ENCODE measurements around the gene DLGAP1. TPM values are rescaled to one million over a fixed set of nuclear protein-coding genes. Genes with fewer than 3 reads are reported as not detected.
A peak's percentile ranks its signal among the peaks of the same experiment; 100 is the strongest.

DLGAP1 gene
- total RNA-seq, 4 donors from 2014 or later = 2.0 to 4.7 (median 2.1) TPM; not detected in 1

DNA sequence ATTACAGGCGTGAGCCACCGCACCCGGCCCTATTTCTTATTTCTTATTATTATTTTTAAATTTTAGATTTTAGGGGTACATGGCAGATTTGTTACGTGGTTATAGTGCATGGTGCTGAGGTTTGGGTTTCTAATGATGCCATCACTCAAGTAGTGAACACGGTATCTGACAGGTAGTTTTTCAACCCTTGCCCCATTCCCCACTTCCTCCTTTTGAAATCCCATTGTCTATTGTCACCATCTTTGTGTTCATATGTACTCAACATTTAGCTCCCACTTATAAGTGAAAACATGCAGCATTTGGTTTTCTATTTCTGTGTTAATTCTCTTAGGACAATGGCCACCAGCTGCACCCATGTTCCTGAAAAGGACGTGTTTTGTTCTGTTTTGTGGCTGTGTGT is 965.6 kb downstream of the DLGAP1 start:
- TF ChIP-seq POLR2AphosphoS5 (IDR thresholded peaks at IDR 0.05) (no peak), POLR2A (IDR thresholded peaks at IDR 0.05) (no peak), EP300 (IDR thresholded peaks at IDR 0.05) (no peak)
- TF ChIP-seq, protein P1, sequence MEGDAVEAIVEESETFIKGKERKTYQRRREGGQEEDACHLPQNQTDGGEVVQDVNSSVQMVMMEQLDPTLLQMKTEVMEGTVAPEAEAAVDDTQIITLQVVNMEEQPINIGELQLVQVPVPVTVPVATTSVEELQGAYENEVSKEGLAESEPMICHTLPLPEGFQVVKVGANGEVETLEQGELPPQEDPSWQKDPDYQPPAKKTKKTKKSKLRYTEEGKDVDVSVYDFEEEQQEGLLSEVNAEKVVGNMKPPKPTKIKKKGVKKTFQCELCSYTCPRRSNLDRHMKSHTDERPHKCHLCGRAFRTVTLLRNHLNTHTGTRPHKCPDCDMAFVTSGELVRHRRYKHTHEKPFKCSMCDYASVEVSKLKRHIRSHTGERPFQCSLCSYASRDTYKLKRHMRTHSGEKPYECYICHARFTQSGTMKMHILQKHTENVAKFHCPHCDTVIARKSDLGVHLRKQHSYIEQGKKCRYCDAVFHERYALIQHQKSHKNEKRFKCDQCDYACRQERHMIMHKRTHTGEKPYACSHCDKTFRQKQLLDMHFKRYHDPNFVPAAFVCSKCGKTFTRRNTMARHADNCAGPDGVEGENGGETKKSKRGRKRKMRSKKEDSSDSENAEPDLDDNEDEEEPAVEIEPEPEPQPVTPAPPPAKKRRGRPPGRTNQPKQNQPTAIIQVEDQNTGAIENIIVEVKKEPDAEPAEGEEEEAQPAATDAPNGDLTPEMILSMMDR (IDR thresholded peaks at IDR 0.05) = no peak
- Histone ChIP-seq H3K36me3 (no peaks in the 10 kb centered on the region), H3K9me3 (no peaks in the 10 kb centered on the region), H3K4me1 (no peaks in the 10 kb centered on the region), H3K27me3 (no peaks in the 10 kb centered on the region), H3K4me3 (no peak overlapping the region), H3K27ac (no peak overlapping the region)
- 88% methylated on average over 6 of the region's 6 CpGs for WGBS
- no peak for DNase-seq (ENCODE audit: low spot score in 2 of 2)

DNA sequence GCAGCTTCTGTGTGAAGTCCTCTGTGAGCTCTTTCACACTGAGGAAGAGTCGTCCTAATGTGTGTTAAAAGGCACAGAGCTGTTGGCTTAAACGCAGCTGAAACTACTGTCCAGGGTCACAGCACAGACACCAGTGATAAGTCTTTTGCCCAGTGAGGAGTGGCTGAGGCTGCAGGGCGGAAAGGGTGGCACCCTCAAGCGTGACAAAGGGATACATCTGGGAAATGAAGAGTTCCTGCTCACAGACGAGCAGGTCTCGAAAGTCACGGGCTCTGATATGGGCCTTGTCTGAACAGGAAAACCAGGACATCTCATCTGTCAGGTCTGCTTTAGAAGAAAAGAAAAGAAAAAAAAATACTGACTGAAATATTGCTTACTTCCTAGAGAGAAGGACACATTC is 968.6 kb downstream of the DLGAP1 start:
- DNase-seq (ENCODE audit: low spot score in 2 of 2) = no peak
- 73% methylated on average over 7 of the region's 7 CpGs for WGBS

DNA sequence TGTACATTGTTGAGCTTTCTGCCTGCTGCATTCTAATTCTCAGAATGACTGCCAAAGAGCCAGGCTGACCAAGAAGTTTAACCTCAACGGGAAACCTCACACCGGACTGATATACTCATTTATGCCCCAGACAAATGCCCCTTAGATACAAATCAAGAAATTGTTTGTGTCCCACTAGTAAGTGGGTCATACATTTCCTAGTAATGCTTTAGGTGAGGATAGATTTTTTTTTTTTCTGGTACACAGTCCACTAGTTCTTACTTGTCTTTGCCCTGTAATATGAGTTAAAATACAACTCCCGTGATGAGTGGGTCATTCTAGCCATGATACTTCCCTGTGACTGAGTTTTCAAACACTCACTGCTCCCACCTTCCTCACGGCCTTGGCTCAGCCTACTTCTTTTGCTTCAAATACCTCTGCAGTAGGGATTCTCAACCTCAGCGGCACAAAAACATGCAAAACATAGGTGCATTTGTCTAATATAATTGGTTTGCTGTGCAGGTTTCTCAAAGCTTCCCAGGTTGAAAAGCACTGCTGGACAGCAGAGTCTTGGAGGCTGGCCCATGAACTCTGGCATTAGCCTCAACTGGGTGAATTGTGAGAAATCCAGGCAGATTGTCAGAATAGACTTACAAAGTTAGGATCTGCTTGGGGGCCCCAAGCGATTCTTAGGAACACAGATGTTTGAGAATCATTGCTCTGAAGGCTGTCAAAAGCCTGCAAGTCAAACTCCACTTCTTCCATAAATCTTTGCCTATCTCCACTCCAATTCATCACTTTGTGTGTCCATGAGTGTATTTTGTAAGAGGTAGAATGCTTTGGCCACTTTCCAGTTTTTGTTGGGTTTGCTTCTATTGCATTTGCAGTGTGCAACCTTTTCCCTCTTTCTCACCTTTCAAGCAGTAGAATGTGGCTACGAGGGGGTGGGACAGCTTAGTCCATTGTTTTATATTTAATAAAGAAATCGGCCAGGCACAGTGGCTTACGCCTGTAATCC is 969.7 kb downstream of the DLGAP1 start:
- H3K9me3 ChIP-seq = no peaks in the 10 kb centered on the region
- no peak overlapping the region for H3K4me3 ChIP-seq
- no peak overlapping the region for H3K27ac ChIP-seq
- 82% methylated on average over 9 of the region's 9 CpGs for WGBS
- no peaks in the 10 kb centered on the region for H3K27me3 ChIP-seq
- TF ChIP-seq POLR2AphosphoS5 (IDR thresholded peaks at IDR 0.05) (no peak), EP300 (IDR thresholded peaks at IDR 0.05) (no peak), POLR2A (IDR thresholded peaks at IDR 0.05) (no peak)
- TF ChIP-seq, protein P1 (IDR thresholded peaks at IDR 0.05) = no peak
- no peaks in the 10 kb centered on the region for H3K36me3 ChIP-seq
- H3K4me1 ChIP-seq = no peaks in the 10 kb centered on the region
- DNase-seq (ENCODE audit: low spot score in 2 of 2) = no peak

More for the DNA sequence above, 968.6 kb downstream of the DLGAP1 start:
- H3K36me3 ChIP-seq = no peaks in the 10 kb centered on the region
- H3K27ac ChIP-seq = no peak overlapping the region
- no peaks in the 10 kb centered on the region for H3K4me1 ChIP-seq
- H3K9me3 ChIP-seq = no peaks in the 10 kb centered on the region
- TF ChIP-seq POLR2AphosphoS5 (IDR thresholded peaks at IDR 0.05) (no peak), EP300 (IDR thresholded peaks at IDR 0.05) (no peak), POLR2A (IDR thresholded peaks at IDR 0.05) (no peak)
- TF ChIP-seq, protein P1 (IDR thresholded peaks at IDR 0.05) = no peak
- no peaks in the 10 kb centered on the region for H3K27me3 ChIP-seq
- H3K4me3 ChIP-seq = no peak overlapping the region

DNA sequence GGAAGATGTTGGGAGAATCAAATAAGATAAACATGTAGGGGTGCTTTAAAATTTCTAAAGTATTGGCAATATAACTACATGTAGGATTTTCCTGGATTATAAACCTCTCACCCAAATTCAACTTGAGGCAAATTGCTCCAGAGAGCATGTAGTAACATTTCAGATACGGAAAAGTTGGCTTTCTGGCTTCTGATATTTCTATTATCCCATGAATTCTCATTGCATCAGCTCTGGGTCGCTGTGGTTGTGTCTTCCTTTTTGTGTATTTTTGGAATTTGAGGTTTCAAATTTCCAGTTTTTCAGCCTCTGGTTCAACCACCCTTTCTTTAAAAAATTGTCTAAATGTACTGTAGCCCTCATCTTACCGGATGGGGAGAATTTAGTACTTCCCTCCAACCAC is 972.8 kb downstream of the DLGAP1 start:
- Histone ChIP-seq H3K36me3 (no peaks in the 10 kb centered on the region), H3K4me1 (no peaks in the 10 kb centered on the region), H3K9me3 (no peaks in the 10 kb centered on the region), H3K4me3 (no peak overlapping the region), H3K27me3 (no peaks in the 10 kb centered on the region), H3K27ac (no peak overlapping the region)
- TF ChIP-seq POLR2AphosphoS5 (IDR thresholded peaks at IDR 0.05) (no peak), EP300 (IDR thresholded peaks at IDR 0.05) (no peak), POLR2A (IDR thresholded peaks at IDR 0.05) (no peak)
- TF ChIP-seq, protein P1 (IDR thresholded peaks at IDR 0.05) = no peak
- no peak for DNase-seq (ENCODE audit: low spot score in 2 of 2)
- WGBS = 86% methylated on average over 3 of the region's 3 CpGs

DNA sequence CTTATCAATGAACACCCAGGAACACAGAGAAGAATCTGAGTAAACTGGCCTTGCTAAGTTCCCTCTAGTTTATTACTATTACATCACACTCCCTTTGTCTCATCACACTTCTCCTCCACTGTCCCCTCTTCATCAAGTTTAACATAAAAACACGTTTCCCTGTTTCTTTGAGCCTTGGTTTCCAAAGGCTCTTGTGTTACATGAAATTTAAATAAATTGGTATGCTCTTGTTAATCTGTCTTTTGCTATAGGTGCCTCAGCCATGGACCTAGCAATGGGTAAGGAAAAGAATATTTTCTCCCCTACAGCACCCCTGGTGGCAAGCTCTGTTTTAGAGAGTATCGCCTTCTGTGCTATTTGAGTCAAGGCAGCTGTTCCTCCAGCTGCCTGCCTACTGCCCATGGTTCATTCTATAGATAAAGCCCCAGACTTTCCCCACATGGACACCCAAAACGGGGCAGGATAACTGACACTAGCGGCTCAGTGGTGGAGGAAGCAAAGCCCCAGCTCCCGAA is 973.4 kb downstream of the DLGAP1 start:
- H3K4me1 ChIP-seq = no peaks in the 10 kb centered on the region
- no peak for DNase-seq (ENCODE audit: low spot score in 2 of 2)
- TF ChIP-seq EP300 (IDR thresholded peaks at IDR 0.05) (no peak), POLR2A (IDR thresholded peaks at IDR 0.05) (no peak), POLR2AphosphoS5 (IDR thresholded peaks at IDR 0.05) (no peak)
- TF ChIP-seq, protein P1 (IDR thresholded peaks at IDR 0.05) = peak in 1 of 2 donors; percentile 24

More for the DNA sequence above, 973.4 kb downstream of the DLGAP1 start:
- Histone ChIP-seq H3K4me3 (no peak overlapping the region), H3K36me3 (no peaks in the 10 kb centered on the region), H3K27ac (no peak overlapping the region), H3K27me3 (no peaks in the 10 kb centered on the region), H3K9me3 (no peaks in the 10 kb centered on the region)
- WGBS = 66% methylated on average over 5 of the region's 5 CpGs
